Measurements from ENCODE around the gene DDX3Y.

DDX3Y gene

DNA sequence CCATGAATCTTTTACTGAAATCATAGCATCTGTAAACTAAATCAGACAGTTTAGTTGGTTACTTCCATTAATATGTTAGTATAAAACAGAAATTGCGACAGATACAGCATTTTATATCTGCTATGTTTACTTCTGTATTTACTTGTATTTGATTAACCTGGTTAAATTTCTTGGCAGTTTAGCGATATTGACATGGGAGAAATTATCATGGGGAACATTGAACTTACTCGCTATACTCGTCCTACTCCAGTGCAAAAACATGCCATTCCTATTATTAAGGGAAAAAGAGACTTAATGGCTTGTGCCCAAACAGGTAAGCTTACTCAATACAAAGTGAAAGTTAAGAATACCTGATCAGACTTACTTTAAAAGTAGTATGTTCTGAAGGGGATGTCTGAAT is 8.9 kb downstream of the DDX3Y start:
- TF ChIP-seq ZFX (IDR thresholded peaks at IDR 0.05; ENCODE audit: borderline replicate concordance) (no peak), CTCF (IDR thresholded peaks at IDR 0.05) (no peak)
- no peak overlapping the region for H3K27ac ChIP-seq

- no peak overlapping the region for H3K27ac ChIP-seq
- TF ChIP-seq ZFX (IDR thresholded peaks at IDR 0.05; ENCODE audit: borderline replicate concordance) (no peak), CTCF (IDR thresholded peaks at IDR 0.05) (0 out of 2 replicates have a peak, but pooled peaks have one; percentile 7)
Measured at GRCh38 chrY:12928043-12928442, 23.4 kb downstream of the DDX3Y start.

GRCh38 chrY:12941725-12942687 is 37.3 kb downstream of the DDX3Y start:
- TF ChIP-seq CTCF (IDR thresholded peaks at IDR 0.05) (no peak), ZFX (IDR thresholded peaks at IDR 0.05; ENCODE audit: borderline replicate concordance) (no peak)
- no peak overlapping the region for H3K27ac ChIP-seq

All from 22Rv1 (cell line).